HG03558 (cell line): ENCODE measurements around the gene ENDOV.

ENCODE experiments used
- ATAC-seq: cut with Tn5 transposase; IDR thresholded peaks from one replicate; pipeline ENCODE4 v1.9.1; 2021; ENCODE audit warnings: moderate number of reproducible peaks; ENCODE audit not compliant: unreplicated experiment; ENCODE audit errors: extremely low read depth

The ENDOV gene

GRCh38 chr17:80461528-80462160, 46.7 kb downstream of the ENDOV start:
- no peak for ATAC-seq

DNA sequence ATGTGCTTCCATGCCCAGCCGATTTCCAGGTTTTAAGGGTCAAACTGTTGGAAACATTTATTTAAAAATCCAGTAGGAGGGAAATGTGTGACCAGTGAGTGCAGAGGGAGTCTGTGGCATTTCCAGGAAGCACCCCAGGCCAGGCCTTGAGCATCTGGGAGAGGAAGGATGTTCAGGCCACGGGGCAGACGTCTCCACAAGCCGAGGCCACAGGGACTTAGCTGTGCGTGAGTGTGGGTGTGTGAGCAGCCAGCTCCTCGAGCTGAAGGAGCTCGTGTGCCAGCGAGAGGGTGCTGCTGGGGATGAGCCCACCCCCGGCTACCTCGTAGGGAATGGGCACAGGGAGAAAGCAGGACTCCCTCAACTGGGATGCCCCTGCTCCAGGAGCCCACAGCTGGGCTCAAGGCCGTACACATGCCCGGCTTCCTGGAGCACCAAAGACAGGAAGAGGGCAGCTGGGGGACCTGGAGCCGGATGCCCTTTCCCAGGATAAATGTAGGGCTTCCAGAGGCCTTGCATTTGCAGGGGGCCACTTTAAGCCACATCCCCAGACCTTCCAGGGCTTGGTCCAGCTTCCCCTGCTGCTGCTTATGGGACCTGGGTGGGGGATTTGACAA, 48.9 kb downstream of the ENDOV start:
- no peak for ATAC-seq

- ATAC-seq: no peak
Measured at GRCh38 chr17:80464486-80464885, 49.5 kb downstream of the ENDOV start.

GRCh38 chr17:80465327-80465974, 50.5 kb downstream of the ENDOV start:
- no peak for ATAC-seq

DNA sequence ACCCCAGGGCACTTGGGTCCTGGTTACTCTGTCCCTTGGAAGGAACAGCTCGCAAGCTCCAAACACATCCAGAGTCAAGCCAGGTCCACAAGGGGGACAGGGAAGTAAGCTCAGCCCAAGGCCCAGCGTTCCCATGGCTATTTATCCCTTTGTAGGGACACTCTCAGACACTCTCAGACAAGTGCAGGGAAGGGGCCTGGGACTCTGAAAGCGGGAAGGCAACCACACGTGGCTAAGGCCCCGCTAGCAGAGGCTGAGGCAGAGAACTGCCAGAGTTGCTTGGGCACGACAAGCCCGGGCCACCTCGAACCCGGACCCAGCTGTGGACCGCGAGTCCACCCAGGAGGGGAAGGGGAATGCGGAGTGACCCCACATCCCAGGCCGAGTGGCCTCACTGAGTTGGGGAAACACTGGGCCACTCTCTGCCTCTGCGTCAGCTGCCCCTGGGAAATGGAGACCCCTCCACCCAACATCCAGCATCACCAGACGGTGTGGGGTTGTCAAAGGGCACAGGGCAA, 51.3 kb downstream of the ENDOV start:
- no peak for ATAC-seq

DNA sequence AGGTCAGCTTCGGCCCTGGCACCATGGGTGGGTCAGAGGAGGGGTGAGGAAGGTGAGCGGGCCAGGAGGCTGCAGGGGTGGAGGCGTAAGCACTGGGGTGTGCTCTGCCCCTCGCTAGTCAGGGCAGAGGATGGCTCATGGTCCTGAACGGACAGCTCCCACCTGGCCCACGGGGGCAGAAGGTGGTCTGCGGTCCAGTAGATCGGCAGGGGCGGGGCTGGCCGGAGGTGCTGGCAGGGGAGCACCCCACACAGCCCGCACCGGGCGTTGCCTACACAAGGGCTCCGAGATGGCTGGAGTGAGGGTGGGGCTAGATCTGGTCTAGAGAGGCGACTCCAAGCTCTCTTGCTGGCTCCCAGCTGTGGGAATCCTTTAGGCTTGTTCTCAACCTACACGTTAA, 53.3 kb downstream of the ENDOV start:
- ATAC-seq: no peak

DNA sequence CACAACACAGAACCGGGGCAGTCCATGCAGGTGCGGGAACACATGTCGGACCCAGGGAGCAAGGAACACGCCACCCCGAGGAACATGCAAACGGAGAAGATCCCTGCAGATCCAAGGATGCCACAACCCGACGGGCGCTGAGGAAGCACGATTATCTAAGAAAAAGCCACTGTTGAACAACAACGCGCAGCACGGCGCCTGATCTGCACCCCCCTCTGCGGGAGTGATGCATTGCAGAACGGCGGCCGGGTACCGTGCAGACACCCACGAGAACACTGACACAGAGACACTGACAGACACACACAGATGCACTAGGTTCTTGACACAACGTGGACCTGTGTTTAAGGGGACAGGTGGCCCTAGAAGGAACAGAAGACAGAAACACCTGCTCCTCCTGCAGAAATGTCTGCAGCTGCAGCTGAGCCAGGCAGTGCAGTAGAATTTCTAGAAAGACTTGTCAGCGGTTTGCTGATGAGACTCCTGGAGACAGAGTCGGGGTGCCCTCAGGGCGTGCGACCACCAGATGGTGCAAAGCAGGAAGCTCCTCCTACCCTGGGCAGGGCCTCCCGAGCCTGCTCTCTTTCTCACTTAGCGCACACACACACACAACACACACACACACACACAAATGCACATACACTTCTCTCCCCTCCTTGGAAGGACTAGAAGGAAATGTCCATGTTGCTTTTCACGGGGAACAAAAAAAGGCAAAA, 54.0 kb downstream of the ENDOV start:
- ATAC-seq: no peak

- no peak for ATAC-seq
Measured at GRCh38 chr17:80469667-80470066, 54.7 kb downstream of the ENDOV start.

DNA sequence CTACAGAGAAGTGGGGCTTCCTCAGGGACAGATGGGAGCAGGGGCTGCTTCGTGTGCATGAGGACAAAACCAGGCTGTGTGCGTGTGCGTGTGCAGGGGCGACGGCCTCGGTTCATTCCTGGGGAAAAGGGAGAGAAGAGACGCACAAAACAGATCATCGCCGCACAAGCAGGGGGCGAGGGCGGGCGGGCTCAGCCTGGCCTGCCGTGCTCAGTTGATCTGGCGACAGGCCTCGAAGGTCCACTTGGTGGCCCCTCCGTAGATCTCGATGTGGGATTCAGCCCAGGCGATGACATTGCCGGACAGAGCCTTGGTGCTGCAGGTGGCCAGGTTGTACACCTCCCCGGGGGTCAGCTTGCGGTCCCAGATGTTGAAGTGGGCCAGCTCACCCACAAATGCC, 55.6 kb downstream of the ENDOV start:
- no peak for ATAC-seq

- ATAC-seq: no peak
Measured at GRCh38 chr17:80471922-80472321, 57.0 kb downstream of the ENDOV start.

DNA sequence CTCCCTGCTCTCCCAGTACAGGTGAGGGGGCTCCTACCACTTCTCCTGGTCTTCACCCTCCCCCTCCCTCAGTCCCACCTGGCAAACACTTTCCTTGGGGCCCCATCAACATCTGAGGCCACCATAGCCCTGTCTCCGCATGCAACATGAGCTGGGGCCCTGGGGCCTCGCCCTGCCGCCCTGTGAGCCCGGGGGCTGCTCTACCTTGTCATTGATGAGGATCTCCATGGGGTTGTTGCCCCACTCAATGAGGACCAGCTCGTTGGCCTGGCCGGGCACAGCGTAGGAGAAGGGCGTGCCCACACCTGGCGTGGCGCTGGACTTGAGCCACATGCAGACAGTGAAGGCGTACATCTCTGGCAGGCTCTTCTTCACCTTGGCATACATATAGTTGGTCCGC, 58.0 kb downstream of the ENDOV start:
- ATAC-seq: no peak

DNA sequence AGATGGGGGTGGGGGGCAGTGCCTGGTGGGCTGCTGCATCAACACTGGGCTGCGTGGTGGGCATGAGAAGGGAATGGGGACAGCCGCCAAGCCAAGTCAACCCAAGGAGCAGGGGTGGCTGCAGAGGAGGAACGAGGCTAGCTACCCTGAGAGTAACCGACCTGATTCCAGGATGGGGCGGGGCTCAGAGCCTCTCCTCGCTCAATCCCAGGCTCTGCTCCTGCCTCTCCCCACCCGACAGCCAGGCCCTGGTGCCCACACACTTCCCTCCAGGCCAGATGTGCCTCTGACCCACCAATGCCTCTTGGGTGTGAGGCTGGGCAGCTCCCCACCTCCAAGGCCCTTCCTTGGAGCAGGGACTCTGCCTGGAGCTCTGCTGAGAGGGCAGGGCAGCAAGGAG, 58.7 kb downstream of the ENDOV start:
- no peak for ATAC-seq

DNA sequence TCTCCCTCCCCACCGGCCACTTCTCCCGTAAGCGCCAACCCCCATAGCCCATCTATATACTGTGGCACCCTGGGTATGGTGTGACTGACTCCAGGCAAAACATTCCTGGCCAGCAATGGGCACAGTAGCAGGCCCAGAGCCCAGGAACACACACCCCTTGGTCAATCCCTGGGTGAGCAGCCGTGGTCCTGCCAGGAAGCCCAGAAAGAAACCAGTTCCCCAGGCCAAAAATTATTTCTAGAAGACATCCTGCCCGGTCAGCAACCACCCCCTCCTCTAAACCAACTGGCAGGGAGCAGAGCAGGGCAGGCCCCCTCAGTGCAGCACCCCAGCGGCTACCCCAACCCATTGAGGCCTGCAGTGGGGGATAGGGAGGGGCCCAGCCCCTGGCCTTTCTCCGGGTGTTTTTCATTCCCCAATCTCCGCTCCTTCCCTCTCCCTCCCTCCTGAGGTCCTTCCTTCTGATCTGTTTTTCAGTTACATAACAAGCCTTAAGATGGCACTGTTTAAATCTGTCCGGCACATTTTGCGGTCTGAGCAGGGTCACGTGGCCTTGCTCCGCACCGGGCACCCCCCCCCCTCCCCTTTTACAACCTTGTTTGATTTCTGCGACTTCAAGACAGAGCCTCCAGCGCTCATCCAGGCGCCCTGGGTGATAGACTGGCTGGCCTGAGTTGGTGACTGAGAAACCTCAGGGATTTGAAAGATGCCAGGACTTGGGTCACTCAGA, 59.4 kb downstream of the ENDOV start:
- no peak for ATAC-seq

DNA sequence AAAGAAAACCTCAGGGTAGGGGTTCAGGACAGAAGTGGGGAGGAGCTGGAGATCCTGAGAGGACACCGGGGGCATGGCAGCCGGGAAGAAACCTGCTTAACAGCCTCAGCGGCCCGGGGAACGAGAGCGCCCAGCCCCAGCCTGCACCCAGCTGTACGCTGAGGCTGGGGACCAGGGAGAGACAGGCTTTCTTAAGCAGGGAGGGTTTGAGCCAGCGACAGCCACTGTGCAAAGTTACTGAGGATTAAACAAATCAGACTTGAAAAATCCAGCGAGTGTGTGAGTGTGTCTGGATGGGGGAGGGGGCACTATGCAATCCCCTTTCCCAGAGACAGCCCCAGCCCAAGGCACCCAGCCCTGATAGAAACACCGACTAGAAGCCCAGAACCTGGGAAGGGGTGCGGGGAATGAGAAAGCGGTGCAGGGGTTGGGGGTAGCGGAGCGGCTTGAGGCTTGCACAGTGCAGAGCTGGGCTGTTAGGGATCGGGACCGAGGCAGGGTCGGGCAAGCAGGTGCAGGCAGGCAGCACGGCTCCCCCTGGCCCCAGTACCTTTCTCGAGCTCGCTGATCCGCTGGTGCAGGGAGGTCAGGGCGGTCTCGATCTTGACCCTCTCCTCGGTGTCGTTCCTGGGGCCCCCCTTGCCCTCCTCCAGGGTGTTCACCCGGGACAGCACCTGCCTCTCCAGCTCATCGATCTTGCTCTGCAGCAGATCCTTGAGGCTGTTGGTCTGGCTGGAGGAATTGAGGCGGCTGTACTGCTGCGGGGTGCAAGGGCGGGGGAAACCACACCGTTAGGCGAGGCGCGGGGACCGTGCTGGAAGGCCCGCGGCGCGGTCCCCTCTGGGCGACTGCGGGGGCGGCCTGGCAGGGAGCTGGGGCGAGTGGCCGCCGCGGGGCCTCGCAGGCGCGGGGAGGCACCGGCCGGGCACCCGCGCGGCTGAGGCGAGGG, 60.3 kb downstream of the ENDOV start:
- ATAC-seq: no peak

GRCh38 chr17:80475910-80476876, 61.2 kb downstream of the ENDOV start, which contains the start of gene NPTX1:
NPTX1 (minus strand) TSS chr17:80476607; CDS start chr17:80476446, 161 bp downstream.
- no peak for ATAC-seq

DNA sequence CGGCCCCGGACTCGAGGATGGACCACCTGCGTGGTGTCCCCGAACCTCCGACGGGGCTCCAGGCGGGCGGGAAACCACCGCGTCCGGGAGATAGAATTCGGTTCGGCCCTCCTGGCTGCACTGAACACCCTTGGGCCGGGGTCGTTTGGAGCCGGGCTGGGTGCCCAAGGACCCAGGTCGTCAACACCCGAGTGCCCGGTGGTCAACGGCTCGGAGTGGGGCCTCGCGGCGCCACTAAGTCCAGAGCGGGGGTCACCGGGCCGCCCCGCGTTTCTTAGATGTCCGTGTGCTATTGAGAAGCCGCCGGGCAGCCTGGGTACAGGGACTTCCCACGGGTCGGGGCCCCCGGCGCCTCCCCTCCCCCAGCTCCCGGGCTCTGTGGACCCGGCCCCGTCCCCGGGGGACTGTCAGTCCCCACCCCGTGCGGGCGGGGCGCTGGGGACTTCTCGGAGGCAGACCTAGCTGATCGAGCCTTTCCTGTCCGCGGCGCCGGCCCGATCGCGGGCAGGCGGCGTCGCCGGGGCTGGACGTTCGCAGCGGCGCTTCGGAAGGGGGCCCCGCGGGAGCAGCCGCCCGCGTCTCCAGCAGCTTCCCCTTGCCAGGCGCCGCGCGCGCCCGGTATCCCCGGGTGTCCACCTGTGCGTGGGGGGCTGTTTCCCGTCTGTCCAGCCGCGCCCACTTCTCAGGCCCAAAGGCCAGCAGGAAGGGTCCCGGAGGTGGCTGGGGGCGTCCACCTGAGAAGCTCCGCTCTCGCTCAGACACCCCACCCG, 62.1 kb downstream of the ENDOV start:
- ATAC-seq: no peak
